Activated naive CD4-positive, alpha-beta T cell treated with anti-CD3 and anti-CD28 coated beads, Interleukin-2, amount 10 ng/mL, durations not matched to agents 5 hours and 36 hours (primary cell): Measurements from ENCODE around the gene QPCTL. TPM values are rescaled to one million over a fixed set of nuclear protein-coding genes. Genes with fewer than 3 reads are reported as not detected.

ENCODE experiments used
- microRNA-seq: library from miRNA; unstranded; fragments of <30 nt; microRNA quantifications from one replicate; pipeline ENCODE4 v1.2.0, GENCODE V29; 2022; ENCODE audit warnings: borderline microRNAs expressed, borderline replicate concordance
- total RNA-seq, 2 experiments: library from RNA; stranded (reverse); gene quantifications; one replicate each; pipeline ENCODE4 v1.2.3, GENCODE V29; 2021

QPCTL gene
- total RNA-seq, result 1 to 10 TPM; 6.7 to 8.4 TPM

GRCh38 chr19:45692187-45693105 is at the start of gene QPCTL:
QPCTL (plus strand) TSS chr19:45692666; CDS start chr19:45692704, 38 bp downstream.

GRCh38 chr19:45667620-45668341 is 24.7 kb upstream of the QPCTL start, which contains the start of gene GIPR:
GIPR (plus strand) TSS chr19:45668221; CDS start chr19:45669521, 1,300 bp downstream.

GRCh38 chr19:45691516-45692186 is 815 bp upstream of the QPCTL start, which contains the start of gene SNRPD2:
SNRPD2 (minus strand) TSS chr19:45691953; CDS start chr19:45691888, 65 bp downstream.

GRCh38 chr19:45730368-45731288 is 38.2 kb downstream of the QPCTL start, which contains the start of gene FBXO46:
FBXO46 (minus strand) TSS chr19:45730896; CDS start chr19:45713495, 17,401 bp downstream.

GRCh38 chr19:45733160-45733810 is 40.8 kb downstream of the QPCTL start, which contains the start of gene MEIOSIN:
MEIOSIN (plus strand) TSS chr19:45733439; CDS start chr19:45735377, 1,938 bp downstream.

Small RNA genes lying within 50 kb of the gene (microRNA-seq; reads per million reads assigned to microRNA genes)
- gene MIR642A (not detected), gene MIR642B (not detected)

Other genes starting within 250 kb of the QPCTL start
- gene FOSB, start 224.7 kb upstream of the QPCTL start, total RNA-seq, result 1 to 10 TPM; 8.2 to 9.8 TPM
- gene RTN2, start 195.6 kb upstream of the QPCTL start, total RNA-seq, result 1 to 10 TPM; 1.8 TPM
- gene PPM1N, start 194.2 kb upstream of the QPCTL start, total RNA-seq, result 1 to 10 TPM; 1.4 to 2.6 TPM
- 100 to 1,000 TPM; 156 to 162 TPM for gene VASP, start 185.2 kb upstream of the QPCTL start, total RNA-seq
- 10 to 100 TPM; 13.0 to 15.2 TPM for gene OPA3, start 107.9 kb upstream of the QPCTL start, total RNA-seq
- gene GPR4, start 90.5 kb upstream of the QPCTL start, total RNA-seq, result not detected
- 10 to 100 TPM; 94.8 to 97.6 TPM for gene EML2, start 53.3 kb upstream of the QPCTL start, total RNA-seq
- 1 to 10 TPM; 4.2 to 4.8 TPM for gene GIPR, start 24.4 kb upstream of the QPCTL start, total RNA-seq
- gene SNRPD2, start 713 bp upstream of the QPCTL start, total RNA-seq, result 100 to 1,000 TPM; 575 to 607 TPM
- gene FBXO46, start 38.2 kb downstream of the QPCTL start, total RNA-seq, result 10 to 100 TPM; 33.6 to 40.3 TPM
- not detected for gene MEIOSIN, start 40.8 kb downstream of the QPCTL start, total RNA-seq
- 1 to 10 TPM; 1.0 to 1.2 TPM for gene SIX5, start 76.6 kb downstream of the QPCTL start, total RNA-seq
- gene DMPK, start 89.8 kb downstream of the QPCTL start, total RNA-seq, result 10 to 100 TPM; 24.8 to 27.0 TPM
- 10 to 100 TPM; 46.7 to 47.1 TPM for gene DMWD, start 100.2 kb downstream of the QPCTL start, total RNA-seq
- gene RSPH6A, start 122.6 kb downstream of the QPCTL start, total RNA-seq, result under 1 TPM; 0.28 to 0.34 TPM
- gene SYMPK, start 170.5 kb downstream of the QPCTL start, total RNA-seq, result 10 to 100 TPM; 78.7 to 83.3 TPM
- not detected for gene FOXA3, start 171.7 kb downstream of the QPCTL start, total RNA-seq
- gene IRF2BP1, start 193.5 kb downstream of the QPCTL start, total RNA-seq, result 10 to 100 TPM; 20.2 to 20.8 TPM
- gene MYPOP, start 209.9 kb downstream of the QPCTL start, total RNA-seq, result 10 to 100 TPM; 10.1 to 10.8 TPM
- not detected for gene NANOS2, start 222.1 kb downstream of the QPCTL start, total RNA-seq